GM18868 (cell line): Measurements from ENCODE around the gene OLIG1.

Experiments
- ATAC-seq: cut with Tn5 transposase; IDR thresholded peaks from one replicate; pipeline ENCODE4 v1.9.1; 2021; ENCODE audit warnings: mild to moderate bottlenecking, moderate library complexity; ENCODE audit not compliant: unreplicated experiment

The OLIG1 gene

GRCh38 chr21:33069994-33070743 lies at the start of gene OLIG1:
TSS of gene OLIG1 (plus strand) at chr21:33070141. CDS start at chr21:33070247, 106 bp downstream.
- no peak for ATAC-seq

- ATAC-seq, result no peak
These were observed 49.3 kb upstream of the OLIG1 start for GRCh38 chr21:33020558-33021100.

- no peak for ATAC-seq
These were observed 48.8 kb upstream of the OLIG1 start for GRCh38 chr21:33021150-33021549.

GRCh38 chr21:33021667-33022066 lies 48.3 kb upstream of the OLIG1 start:
- ATAC-seq, result no peak

- no peak for ATAC-seq
These were observed 47.5 kb upstream of the OLIG1 start for GRCh38 chr21:33022489-33022827.

GRCh38 chr21:33022828-33023573 lies 46.9 kb upstream of the OLIG1 start:
- ATAC-seq, result no peak

GRCh38 chr21:33023574-33024200 lies 46.3 kb upstream of the OLIG1 start:
- no peak for ATAC-seq

- ATAC-seq, result no peak
These were observed 45.5 kb upstream of the OLIG1 start for GRCh38 chr21:33024201-33025103.

- ATAC-seq, result no peak
These were observed 44.8 kb upstream of the OLIG1 start for GRCh38 chr21:33025106-33025488.

GRCh38 chr21:33025489-33026442 lies 44.2 kb upstream of the OLIG1 start, which contains the start of gene OLIG2:
TSS of gene OLIG2 (plus strand) at chr21:33025935. CDS start at chr21:33026863, 928 bp downstream.
- no peak for ATAC-seq

GRCh38 chr21:33026443-33026858 lies 43.5 kb upstream of the OLIG1 start:
- no peak for ATAC-seq

- no peak for ATAC-seq
These were observed 43.0 kb upstream of the OLIG1 start for GRCh38 chr21:33026878-33027400.

- ATAC-seq, result no peak
These were observed 42.3 kb upstream of the OLIG1 start for GRCh38 chr21:33027401-33028286.

GRCh38 chr21:33028287-33028670 lies 41.7 kb upstream of the OLIG1 start:
- ATAC-seq, result no peak

- no peak for ATAC-seq
These were observed 41.1 kb upstream of the OLIG1 start for GRCh38 chr21:33028773-33029384.

GRCh38 chr21:33029385-33029921 lies 40.5 kb upstream of the OLIG1 start:
- no peak for ATAC-seq

GRCh38 chr21:33029975-33030461 lies 39.9 kb upstream of the OLIG1 start:
- no peak for ATAC-seq
